ENCODE data around the gene RHPN2. TPM values are rescaled to one million over a fixed set of nuclear protein-coding genes. Genes with fewer than 3 reads are reported as not detected.

Gene RHPN2
- total and polyA plus RNA-seq, 7 donors, result 0.16 to 1.1 (median 0.57) TPM

GRCh38 chr19:33096005-33096404 lies 31.3 kb upstream of the RHPN2 start:
- DNase-seq, result no peak
- intact Hi-C loops (cut with DNase I), result no loop called here
- H3K36me3 ChIP-seq (ENCODE audit: insufficient read depth in 1 of 2, low read depth in 1 of 2), result peaks cover 6 to 96% of the 10 kb centered on the region in 2 donors
- no peak overlapping the region for H3K4me3 ChIP-seq
- H3K27me3 ChIP-seq (ENCODE audit: insufficient read depth in 3 of 3, low read length in 2 of 3), result no peaks in the 10 kb centered on the region
- no peak for TF ChIP-seq CTCF (IDR thresholded peaks at IDR 0.05)
- H3K27ac ChIP-seq, result no peak overlapping the region
- H3K4me1 ChIP-seq, result peaks cover 4% of the 10 kb centered on the region
- H3K9me3 ChIP-seq, result no peaks in the 10 kb centered on the region
- 91 to 94% (median 93%) methylated on average over 4 of the region's 4 CpGs for WGBS, 3 donors
- no peak for ATAC-seq

GRCh38 chr19:33094436-33095067 lies 29.9 kb upstream of the RHPN2 start:
- no peaks in the 10 kb centered on the region for H3K27me3 ChIP-seq (ENCODE audit: insufficient read depth in 3 of 3, low read length in 2 of 3)
- intact Hi-C loops (cut with DNase I), result no loop called here
- 59 to 73% (median 63%) methylated on average over 6 of the region's 6 CpGs for WGBS, 3 donors
- H3K4me1 ChIP-seq, result peaks cover 4% of the 10 kb centered on the region
- H3K27ac ChIP-seq, result peak overlapping the region; percentile 19
- H3K4me3 ChIP-seq, result no peak overlapping the region
- ATAC-seq (peak; percentile 48 to 85 (median 60)), DNase-seq (no peak)
- peaks cover 5 to 97% of the 10 kb centered on the region in 2 donors for H3K36me3 ChIP-seq (ENCODE audit: insufficient read depth in 1 of 2, low read depth in 1 of 2)
- no peaks in the 10 kb centered on the region for H3K9me3 ChIP-seq
- TF ChIP-seq CTCF (IDR thresholded peaks at IDR 0.05), result no peak

- Histone ChIP-seq H3K27ac (peak overlapping the region; percentile 55), H3K4me3 (no peak overlapping the region), H3K4me1 (peaks cover 4% of the 10 kb centered on the region), H3K36me3 (ENCODE audit: insufficient read depth in 1 of 2, low read depth in 1 of 2) (peaks cover 5 to 97% of the 10 kb centered on the region in 2 donors), H3K9me3 (no peaks in the 10 kb centered on the region), H3K27me3 (ENCODE audit: insufficient read depth in 3 of 3, low read length in 2 of 3) (no peaks in the 10 kb centered on the region)
- no peak for ATAC-seq
- no peak for DNase-seq
- intact Hi-C loops (cut with DNase I), result no loop called here
- no peak for TF ChIP-seq CTCF (IDR thresholded peaks at IDR 0.05)
- 94 to 96% (median 96%) methylated on average over 11 of the region's 11 CpGs for WGBS, 3 donors
Observed at GRCh38 chr19:33093420-33094210, 28.9 kb upstream of the RHPN2 start.

- no peak for DNase-seq
- no peak overlapping the region for H3K4me3 ChIP-seq
- intact Hi-C loops (cut with DNase I), result no loop called here
- peaks cover 0 to 71% of the 10 kb centered on the region in 2 donors for H3K36me3 ChIP-seq (ENCODE audit: insufficient read depth in 1 of 2, low read depth in 1 of 2)
- no peaks in the 10 kb centered on the region for H3K9me3 ChIP-seq
- peaks cover 8% of the 10 kb centered on the region for H3K4me1 ChIP-seq
- 82 to 84% (median 82%) methylated on average over 3 of the region's 3 CpGs for WGBS, 3 donors
- no peak for ATAC-seq
- no peak for TF ChIP-seq CTCF (IDR thresholded peaks at IDR 0.05)
- no peak overlapping the region for H3K27ac ChIP-seq
- H3K27me3 ChIP-seq (ENCODE audit: insufficient read depth in 3 of 3, low read length in 2 of 3), result no peaks in the 10 kb centered on the region
Observed at GRCh38 chr19:33090179-33090578, 25.5 kb upstream of the RHPN2 start.
